HUES48 (cell line): ENCODE measurements around the gene PITPNM1.
"Not testable (repeated sequence)": the region's sequence is repeated elsewhere in the genome, so short reads cannot be mapped to it uniquely, and the experiment has no call there.

Source experiments
- H3K27ac ChIP-seq: one replicate; pipeline ENCODE4 v1.7.0; 2013; ENCODE audit warnings: low read depth, low read length, inconsistent platforms
- H3K27me3 ChIP-seq: 2 replicates; pipeline ENCODE4 v1.6.1; 2013; ENCODE audit warnings: mild to moderate bottlenecking, low read length; ENCODE audit not compliant: control insufficient read depth, insufficient read depth
- H3K36me3 ChIP-seq: 2 replicates; pipeline ENCODE4 v1.6.1; 2013; ENCODE audit warnings: low read length; ENCODE audit not compliant: control insufficient read depth, insufficient read depth
- H3K4me1 ChIP-seq: 2 replicates; pipeline ENCODE4 v1.6.1; 2013; ENCODE audit warnings: mild to moderate bottlenecking, low read length; ENCODE audit not compliant: control insufficient read depth, insufficient read depth
- H3K4me3 ChIP-seq: 2 replicates; pipeline ENCODE4 v1.5.1; 2013; ENCODE audit warnings: mild to moderate bottlenecking, low read depth, low read length
- H3K9ac ChIP-seq: 2 replicates; pipeline ENCODE4 v1.6.1; 2013; ENCODE audit warnings: mild to moderate bottlenecking, low read depth, low read length, moderate library complexity
- H3K9me3 ChIP-seq: 2 replicates; pipeline ENCODE4 v1.6.1; 2013; ENCODE audit warnings: low read length; ENCODE audit not compliant: control insufficient read depth, insufficient read depth

PITPNM1 gene

GRCh38 chr11:67485873-67486361 lies 19.2 kb downstream of the PITPNM1 start:
- not testable (repeated sequence) for H3K4me3 ChIP-seq, H3K9me3 ChIP-seq, H3K27ac ChIP-seq, H3K27me3 ChIP-seq, H3K4me1 ChIP-seq, H3K9ac ChIP-seq
- peaks cover 20% of the 10 kb centered on the region for H3K36me3 ChIP-seq

GRCh38 chr11:67484847-67485311 lies 20.3 kb downstream of the PITPNM1 start:
- no peak overlapping the region for H3K4me3 ChIP-seq
- H3K27me3 ChIP-seq = peaks cover 8% of the 10 kb centered on the region
- no peak overlapping the region for H3K27ac ChIP-seq
- peaks cover 10% of the 10 kb centered on the region; the same call in 1 of the 2 replicates for H3K36me3 ChIP-seq
- no peak overlapping the region for H3K9ac ChIP-seq
- H3K9me3 ChIP-seq = no peaks in the 10 kb centered on the region
- no peaks in the 10 kb centered on the region; the same call in 1 of the 2 replicates for H3K4me1 ChIP-seq

DNA sequence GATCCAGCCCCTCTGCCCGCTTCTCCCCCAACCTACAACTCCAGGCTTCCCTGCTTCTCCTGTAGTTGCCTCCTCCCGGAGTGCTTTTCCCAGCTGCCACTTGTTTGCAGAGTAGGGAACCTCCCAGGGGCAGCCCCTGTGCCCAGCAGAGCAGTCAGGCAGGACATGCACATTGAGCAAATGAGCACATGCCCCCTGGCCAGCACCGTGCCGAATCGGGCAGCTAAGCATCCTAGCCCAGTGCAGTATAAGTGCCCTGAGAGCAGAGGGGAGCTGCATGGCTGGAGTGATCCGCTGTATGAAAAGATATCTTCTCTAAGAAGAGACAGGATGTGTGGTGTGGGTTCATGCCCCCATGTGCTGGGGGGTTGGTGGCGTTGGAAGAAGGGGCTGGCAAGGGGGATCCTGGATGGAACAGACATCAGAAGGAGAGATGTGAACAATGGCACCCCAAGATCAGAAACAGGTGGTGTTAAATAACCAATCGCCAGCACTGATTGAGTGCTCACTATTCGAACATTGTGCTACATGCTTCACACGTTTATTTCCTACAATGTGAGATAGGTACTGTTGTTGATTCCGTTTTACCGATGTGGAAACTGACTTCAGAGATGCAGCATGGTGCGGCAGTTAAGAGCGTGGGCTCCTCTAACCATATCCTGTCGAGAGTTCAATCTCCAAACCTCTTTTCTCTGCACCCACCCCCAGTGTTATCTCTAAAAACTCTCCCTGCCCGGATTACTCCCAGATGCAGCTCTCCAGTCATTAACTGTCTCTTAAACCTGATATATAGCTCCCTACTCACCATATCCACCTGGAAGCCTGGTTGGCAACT lies 21.1 kb downstream of the PITPNM1 start:
- Histone ChIP-seq H3K4me1 (no peaks in the 10 kb centered on the region; the same call in 1 of the 2 replicates), H3K27me3 (peaks cover 8% of the 10 kb centered on the region), H3K4me3 (no peak overlapping the region), H3K9ac (no peak overlapping the region), H3K9me3 (no peaks in the 10 kb centered on the region), H3K27ac (no peak overlapping the region), H3K36me3 (peaks cover 3% of the 10 kb centered on the region; the same call in 1 of the 2 replicates)

DNA sequence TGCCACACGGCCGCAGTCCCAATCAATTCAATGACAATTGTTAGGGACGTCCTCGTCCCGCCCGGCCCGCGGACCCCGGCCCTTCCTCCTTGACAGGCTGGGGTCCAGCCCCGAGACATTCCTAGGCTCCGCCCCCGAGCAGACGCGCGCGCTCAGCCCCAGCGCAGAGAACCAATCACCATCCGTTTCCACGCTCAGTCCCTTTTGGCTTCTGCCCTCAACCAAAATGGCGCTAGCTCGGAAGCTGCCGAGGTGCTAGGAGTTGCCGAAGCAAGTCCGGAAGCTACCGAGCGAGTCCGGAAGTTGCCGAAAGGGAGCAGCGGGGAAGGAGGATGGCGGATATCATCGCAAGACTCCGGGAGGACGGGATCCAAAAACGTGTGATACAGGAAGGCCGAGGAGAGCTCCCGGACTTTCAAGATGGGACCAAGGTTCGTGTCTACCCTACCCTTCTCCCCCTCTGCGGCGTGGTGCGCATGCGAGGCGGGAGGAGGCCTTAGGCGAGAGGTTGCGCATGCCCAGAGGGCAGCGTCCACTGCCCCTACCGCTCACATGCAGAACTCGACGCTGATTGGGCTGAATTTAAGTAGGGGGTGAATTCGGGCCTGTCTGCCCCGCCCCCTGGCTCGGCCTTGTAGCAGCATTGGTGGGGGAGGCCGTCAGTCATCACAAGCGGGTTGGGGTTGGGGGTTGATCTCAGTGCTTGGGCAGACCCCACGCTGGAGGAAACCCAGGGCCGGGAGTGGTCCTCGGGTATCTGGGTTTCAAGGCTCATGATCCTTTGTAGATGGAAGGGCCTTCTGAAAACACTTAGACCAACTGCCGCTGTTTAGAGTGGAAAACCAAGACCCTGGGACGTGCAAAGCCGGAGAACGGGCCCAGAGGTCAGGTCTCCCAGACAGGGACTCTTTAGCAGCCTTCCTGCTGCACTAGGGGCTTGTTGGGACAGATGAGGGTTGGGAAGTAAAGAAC lies 22.1 kb downstream of the PITPNM1 start, which contains the start of gene AIP:
Gene AIP, plus strand, starts transcription at position 200 of the 972 bp plus-strand sequence. Its CDS starts 133 bp downstream, at position 333.
- Histone ChIP-seq H3K27ac (peak within 1 kb of the TSS; percentile 56), H3K27me3 (peaks cover 8% of the 10 kb centered on the region), H3K9me3 (no peaks in the 10 kb centered on the region), H3K4me1 (no peaks in the 10 kb centered on the region; the same call in 1 of the 2 replicates), H3K9ac (peak within 1 kb of the TSS; percentile 70), H3K4me3 (peak within 1 kb of the TSS; percentile 63), H3K36me3 (peaks cover 3% of the 10 kb centered on the region; the same call in 1 of the 2 replicates)

DNA sequence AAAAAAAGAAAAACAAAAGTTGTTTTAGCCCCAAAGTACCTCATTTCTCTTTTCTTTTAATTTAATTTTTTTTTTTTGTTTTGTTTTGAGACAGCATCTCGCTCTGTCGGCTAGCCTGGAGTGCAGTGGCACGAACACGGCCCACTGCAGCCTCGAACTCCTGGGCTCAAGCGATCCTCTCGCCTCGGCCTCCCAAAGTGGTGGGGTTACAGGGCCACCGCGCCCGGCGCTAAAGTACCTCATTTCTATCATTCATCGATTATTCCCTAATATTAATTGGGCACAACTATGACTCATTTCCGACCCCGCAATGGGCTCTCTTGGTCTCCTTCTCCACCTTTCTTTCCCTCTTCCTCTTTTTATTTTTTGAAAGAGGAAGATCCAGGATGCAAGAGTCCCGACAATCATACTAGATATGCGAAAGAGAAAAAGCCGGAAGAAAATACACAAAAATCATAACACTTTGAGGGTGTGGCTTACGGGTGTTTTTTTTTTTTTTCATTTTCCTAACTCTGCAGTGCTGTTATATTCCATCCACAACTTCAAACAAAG lies 22.8 kb downstream of the PITPNM1 start:
- Histone ChIP-seq H3K9me3 (no peaks in the 10 kb centered on the region), H3K4me3 (peak overlapping the region; percentile 63), H3K36me3 (no peaks in the 10 kb centered on the region), H3K4me1 (no peaks in the 10 kb centered on the region; the same call in 1 of the 2 replicates), H3K9ac (no peak overlapping the region), H3K27me3 (peaks cover 8% of the 10 kb centered on the region), H3K27ac (no peak overlapping the region)

- H3K27ac ChIP-seq, H3K9me3 ChIP-seq, H3K27me3 ChIP-seq, H3K36me3 ChIP-seq, H3K4me1 ChIP-seq, H3K4me3 ChIP-seq, H3K9ac ChIP-seq: not testable (repeated sequence)
These were observed 27.7 kb downstream of the PITPNM1 start for GRCh38 chr11:67477344-67478050.

DNA sequence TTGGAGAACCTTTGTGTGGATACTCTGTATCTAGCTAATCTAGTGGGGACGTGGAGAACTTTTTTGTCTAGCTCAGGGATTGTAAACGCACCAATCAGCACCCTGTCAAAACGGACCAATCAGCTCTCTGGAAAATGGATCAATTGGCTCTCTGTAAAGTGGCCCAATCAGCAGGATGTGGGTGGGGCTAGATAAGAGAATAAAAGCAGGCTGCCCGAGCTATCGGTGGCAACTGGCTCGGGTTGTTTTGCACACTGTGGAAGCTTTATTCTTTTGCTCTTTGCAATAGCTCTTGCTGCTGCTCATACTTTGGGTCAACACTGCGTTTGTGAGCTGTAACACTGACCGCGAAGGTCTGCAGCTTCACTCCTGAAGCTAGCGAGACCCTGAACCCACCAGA lies 28.5 kb downstream of the PITPNM1 start:
- not testable (repeated sequence) for H3K36me3 ChIP-seq, H3K4me1 ChIP-seq, H3K27me3 ChIP-seq, H3K4me3 ChIP-seq, H3K9ac ChIP-seq, H3K27ac ChIP-seq, H3K9me3 ChIP-seq

DNA sequence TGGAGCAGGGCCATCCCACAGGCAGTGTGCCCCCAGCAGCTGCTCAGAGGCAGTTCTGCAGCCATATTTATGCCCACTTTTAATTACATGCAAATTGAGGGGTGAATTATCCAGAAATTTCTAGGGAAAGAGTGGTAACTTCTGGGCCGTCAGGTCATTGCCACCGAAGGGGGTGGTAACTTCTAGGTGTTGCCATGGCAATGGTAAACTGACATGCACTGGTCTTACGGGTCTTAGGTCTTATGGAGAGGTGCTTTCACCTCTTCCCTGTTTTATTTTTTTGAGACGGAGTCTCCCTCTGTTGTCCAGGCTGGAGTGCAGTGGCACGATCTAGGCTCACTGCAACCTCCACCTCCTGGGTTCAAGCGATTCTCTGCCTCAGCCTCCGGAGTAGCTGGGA lies 32.3 kb downstream of the PITPNM1 start:
- H3K9me3 ChIP-seq = no peaks in the 10 kb centered on the region
- H3K9ac ChIP-seq = no peak overlapping the region
- H3K27me3 ChIP-seq = no peaks in the 10 kb centered on the region
- no peak overlapping the region for H3K27ac ChIP-seq
- H3K4me3 ChIP-seq = no peak overlapping the region
- no peaks in the 10 kb centered on the region for H3K36me3 ChIP-seq
- H3K4me1 ChIP-seq = 0 out of 2 replicates have a peak, but pooled peaks cover 6% of the 10 kb centered on the region

DNA sequence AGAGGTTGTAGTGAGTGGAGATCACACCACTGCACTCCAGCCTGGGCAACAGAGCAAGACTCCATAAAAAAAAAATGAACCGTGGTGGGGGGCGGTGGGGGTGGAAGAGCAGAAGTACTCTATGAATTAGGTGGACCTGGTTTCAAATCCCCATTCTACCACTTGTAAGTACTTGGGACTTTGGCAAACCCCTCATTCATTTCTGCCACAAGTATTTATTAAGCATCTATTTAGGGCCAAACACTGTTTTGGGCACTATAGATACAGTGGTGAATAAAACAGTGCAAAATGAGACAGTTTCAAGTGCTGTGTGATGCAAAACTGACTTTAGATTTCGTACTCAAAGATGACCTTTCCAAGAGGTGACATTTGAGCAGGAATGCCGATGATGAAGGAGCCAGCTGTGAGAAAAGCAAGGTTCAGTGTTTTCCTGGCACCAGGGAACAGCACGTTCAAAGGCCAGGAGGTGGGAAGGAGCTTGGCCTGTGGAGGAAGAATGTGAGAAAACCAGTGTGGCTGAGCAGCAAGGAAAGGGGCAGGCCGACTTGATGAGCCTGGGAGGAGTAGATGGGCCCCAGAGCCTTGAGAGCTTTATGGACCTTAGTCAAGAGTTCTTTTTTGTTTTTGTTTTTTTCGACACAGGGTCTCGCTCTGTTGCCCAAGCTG lies 34.7 kb downstream of the PITPNM1 start:
- Histone ChIP-seq H3K9me3 (no peaks in the 10 kb centered on the region), H3K27me3 (no peaks in the 10 kb centered on the region), H3K27ac (no peak overlapping the region), H3K4me1 (peaks cover 7% of the 10 kb centered on the region; the same call in 1 of the 2 replicates), H3K9ac (no peak overlapping the region), H3K4me3 (no peak overlapping the region), H3K36me3 (0 out of 2 replicates have a peak, but pooled peaks cover 4% of the 10 kb centered on the region)
